ENCODE data around the gene RFX8.

- TF ChIP-seq CTCF (IDR thresholded peaks at IDR 0.05) (no peak), POLR2AphosphoS5 (IDR thresholded peaks at IDR 0.05) (no peak), POLR2A (IDR thresholded peaks at IDR 0.05) (no peak)
Observed at GRCh38 chr2:101431486-101431885, 43.4 kb downstream of the RFX8 start.
